Activated T-cell treated with anti-CD3 and anti-CD28 coated beads for 4 hours (primary cell): ENCODE data around the gene SMPD3.

Experiments
- DNase-seq: peaks from one replicate; pipeline ENCODE4 v3.0.0-alpha.2; 2020

The SMPD3 gene

DNA sequence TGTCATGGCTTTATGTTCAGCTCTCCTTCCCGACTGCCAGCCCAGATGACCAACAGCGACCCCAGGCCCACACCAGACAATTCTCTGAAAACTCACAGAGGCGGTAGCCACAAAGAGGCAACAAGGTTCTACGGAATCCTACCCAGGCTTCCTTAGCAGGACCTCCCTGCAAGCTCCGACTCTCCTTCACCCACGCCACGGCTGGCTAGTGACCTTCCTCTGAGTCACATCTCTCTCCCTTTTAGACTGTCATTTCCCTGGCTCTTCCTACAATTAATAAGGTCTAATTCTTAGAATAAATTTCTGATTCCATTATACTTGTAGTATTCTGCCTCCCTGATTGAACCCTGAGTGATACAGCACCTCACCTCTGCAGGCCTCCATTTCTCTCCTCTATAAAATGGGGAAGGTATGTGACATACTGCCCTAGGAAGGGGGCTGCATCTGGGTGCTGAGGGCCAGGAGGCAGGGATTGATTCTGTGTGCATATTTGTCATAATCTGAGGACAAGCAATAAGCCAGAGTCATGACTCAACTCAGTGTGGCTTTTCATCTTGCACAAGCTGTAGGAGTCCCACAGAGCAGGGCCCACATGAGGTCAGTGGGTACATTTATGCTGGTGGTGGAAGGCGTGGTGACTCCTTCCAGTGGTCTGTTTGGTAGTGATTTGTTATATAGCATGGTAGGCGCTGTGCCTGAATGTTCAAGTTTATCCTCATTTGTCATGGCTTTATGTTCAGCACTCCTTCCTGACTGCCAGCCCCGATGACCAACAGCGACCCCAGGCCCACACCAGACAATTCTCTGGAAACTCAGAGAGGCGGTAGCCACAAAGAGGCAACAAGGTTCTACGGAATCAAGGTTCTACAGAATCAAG, 46.2 kb downstream of the SMPD3 start:
- DNase-seq = no peak

DNA sequence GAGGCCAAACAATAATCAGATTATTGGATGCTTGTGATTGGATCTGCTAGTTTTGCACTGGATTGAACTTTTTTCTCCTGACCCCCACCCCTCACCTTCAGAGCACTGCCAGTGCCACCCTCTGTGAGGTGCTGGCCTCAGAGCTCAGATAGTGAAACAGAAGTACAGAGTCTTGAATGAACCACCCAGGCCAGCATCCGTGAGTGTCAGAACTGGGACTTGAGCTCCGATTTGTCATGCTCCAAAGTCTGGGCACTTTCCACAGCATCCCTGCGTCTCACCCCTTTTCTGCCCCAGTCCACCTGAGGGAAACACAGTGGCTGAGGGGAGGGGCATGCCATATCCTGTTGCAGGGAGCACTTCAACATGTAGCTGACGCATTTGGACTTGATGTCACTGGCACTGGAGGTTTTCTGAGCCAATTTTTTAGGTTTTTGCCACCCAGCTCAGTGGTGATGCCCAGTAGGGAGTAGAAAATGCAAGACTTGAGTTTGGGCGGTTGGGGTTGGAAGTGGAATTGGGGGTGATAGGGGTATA, 47.3 kb downstream of the SMPD3 start:
- no peak for DNase-seq

DNA sequence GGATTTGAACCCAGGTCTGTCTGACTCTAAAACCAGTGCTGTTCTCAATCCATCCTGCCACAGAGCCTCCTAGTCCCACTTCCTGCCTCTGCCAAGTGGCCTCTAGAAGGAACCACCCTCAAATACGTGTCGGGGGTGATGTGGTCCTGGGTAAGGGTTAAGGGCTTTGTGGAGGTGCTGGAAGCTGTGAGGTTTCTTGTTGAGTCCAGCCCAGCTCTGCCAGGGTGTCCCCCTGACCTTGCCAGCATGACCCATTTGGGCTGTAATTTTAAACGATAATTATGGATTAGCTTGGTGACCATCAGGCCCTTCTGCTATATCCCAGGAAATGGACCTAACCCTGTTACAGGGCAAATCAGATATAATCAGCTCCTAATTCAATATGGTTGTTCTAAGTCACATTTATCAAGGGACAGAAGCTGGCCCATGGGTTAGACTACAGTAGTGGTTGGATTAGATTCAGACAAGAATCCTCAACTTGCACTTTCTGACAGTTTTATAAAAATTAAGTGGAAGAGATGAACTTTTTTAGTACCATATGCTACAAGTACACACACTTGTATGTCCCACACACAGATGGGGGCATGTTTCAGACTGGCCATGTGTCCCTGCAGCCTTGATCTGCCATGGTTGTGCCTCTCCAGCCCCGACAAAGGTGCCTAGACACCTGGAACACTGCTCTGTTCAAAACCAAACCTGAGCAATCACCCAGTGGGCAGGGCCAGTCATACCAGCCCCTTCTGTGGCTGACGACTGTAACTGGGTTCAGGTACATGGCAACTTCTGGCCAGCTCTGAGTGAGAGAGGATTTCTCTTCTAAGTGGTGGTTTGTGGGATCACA, 48.0 kb downstream of the SMPD3 start:
- DNase-seq = no peak

DNA sequence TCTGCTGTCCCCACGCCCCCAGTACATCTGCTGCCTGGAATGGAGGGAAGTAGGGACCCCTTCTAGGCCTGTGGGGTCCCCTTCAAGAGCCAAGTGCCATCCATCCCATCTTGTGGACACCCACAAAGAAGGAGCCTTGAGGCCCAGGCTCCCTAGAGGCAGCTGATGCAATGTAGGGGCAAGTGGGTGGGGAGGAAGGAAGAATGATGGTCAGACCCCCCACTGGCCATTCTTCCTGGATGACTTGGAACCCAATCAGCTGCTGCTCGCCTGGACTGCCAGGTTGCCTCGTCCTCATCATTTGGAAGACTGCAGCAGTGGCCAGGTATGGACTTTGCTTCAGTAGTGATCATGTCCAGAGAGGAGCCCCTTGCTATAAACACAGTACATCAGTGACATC, 48.9 kb downstream of the SMPD3 start:
- no peak for DNase-seq

DNA sequence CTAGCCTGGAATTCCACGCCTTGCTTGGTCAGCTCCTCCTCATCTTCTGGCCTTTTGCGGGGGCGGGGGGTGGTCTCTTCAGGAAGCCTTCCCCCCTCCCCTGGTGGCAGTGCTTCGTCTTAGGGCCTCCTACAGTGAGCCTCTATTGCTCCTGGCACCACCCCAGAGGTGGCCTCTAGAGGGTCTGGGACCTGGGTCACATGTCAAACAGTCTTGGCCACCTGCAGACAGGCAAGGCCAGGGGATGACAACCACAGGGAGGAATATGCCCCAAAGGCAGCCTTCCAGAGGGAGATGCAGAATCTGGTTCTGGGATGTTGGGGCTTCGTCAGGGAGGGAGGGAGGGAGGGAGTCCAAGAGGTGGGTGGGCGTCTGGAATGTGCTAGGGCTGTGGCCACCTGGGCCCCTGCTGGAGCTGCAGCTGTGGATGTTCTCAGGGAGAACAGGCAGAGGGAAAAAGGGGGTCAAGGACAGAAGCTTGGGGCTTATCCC, 50.6 kb downstream of the SMPD3 start:
- DNase-seq = no peak

- DNase-seq = peak; percentile 41
Observed at GRCh38 chr16:68396481-68396880, 51.8 kb downstream of the SMPD3 start.

DNA sequence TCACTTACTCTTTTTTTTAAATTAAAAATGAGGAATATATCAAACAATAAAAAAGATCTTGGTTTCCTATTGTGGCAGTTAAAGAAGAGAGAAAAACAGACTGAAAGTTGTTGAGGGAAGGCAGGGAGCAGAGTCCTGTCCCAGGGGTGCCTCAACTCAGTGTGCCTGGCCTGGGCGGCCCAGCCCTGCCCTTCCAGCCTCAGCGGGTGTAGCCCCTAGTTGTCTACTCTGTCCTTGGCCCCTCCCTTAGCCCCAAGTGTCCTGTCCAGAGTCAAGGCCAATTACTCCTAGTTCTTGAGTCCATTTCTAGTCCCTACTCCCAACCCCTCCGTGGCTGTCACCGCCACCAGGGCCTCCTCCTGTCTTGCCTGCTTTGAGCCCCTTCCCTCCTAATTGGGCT, 52.5 kb downstream of the SMPD3 start:
- DNase-seq = no peak

DNA sequence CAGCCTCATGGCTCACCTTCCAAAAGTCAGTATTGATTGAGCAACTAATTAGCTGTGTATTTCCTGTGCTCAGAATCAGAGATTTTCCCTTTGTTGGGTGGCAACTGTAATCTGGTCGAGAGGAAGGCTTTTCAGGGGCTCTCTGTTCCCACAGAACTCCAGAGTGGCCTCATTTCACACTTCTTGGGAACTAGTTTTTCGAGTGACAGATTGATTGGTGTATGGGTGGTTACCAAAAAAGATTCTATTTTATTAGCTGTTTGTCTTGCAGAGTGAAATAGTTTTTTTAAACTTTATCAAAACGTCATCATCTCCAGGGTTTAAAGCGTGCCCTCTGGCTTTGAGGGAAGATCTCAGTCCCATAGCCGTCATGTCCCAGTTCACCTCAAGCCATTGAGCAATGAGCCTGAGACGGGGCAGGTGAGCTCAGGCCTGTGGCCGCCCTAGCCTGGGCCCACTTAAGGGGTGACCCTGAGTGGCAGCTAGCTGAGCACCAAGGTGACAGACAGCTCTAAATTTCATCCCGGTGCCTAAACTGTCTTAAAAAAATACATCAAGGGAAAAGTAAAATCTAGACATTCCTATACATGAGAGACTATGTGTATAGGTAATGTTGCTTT, 53.0 kb downstream of the SMPD3 start:
- no peak for DNase-seq

- DNase-seq = no peak
Observed at GRCh38 chr16:68393333-68393732, 55.0 kb downstream of the SMPD3 start.

- no peak for DNase-seq
Observed at GRCh38 chr16:68389750-68390371, 58.4 kb downstream of the SMPD3 start.

- no peak for DNase-seq
Observed at GRCh38 chr16:68389006-68389405, 59.3 kb downstream of the SMPD3 start.

GRCh38 chr16:68388124-68388523, 60.2 kb downstream of the SMPD3 start:
- no peak for DNase-seq

GRCh38 chr16:68387301-68387700, 61.0 kb downstream of the SMPD3 start:
- DNase-seq = no peak

GRCh38 chr16:68386628-68387027, 61.7 kb downstream of the SMPD3 start:
- no peak for DNase-seq

GRCh38 chr16:68385371-68385770, 62.9 kb downstream of the SMPD3 start:
- DNase-seq = no peak

GRCh38 chr16:68384288-68385161, 63.8 kb downstream of the SMPD3 start:
- DNase-seq = no peak

DNA sequence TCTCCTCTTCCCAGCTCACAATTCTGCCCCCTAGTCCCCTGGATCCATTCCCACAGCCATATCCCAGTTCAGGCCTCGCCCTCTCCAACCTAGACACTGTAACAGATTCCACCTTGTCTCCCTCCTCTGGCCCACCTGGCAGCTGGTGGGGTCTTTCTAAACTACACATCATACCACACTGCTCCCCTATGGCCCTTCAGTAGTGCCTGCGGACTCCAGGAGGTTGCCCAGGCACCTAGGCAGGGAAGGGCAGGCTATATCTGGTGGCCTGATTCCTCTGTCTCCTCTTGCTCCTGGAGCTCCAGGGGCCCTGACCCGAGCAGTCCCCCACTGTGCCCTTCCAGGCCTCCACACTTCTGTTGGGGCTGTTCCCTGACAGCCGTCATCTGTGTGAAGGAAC, 64.5 kb downstream of the SMPD3 start:
- no peak for DNase-seq

- no peak for DNase-seq
Observed at GRCh38 chr16:68382296-68382718, 66.0 kb downstream of the SMPD3 start.

GRCh38 chr16:68381363-68381724, 67.0 kb downstream of the SMPD3 start:
- no peak for DNase-seq

- DNase-seq = no peak
Observed at GRCh38 chr16:68380676-68381362, 67.5 kb downstream of the SMPD3 start.

DNA sequence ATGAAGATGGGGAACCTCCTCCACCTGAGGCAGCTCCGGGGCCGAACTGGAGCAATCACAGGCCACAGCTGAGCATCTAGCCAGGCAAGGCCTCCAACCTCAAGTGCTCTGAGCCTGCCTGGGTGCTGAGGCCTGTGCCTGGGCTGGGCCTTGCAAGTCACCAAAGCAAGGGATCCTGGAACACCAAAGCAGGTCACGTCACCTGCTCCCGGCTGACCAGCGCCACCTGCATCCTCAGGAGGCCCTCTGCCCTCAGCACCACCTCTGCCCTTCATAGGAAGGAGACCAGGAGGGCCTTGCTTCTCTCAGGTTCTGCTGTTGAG, 68.0 kb downstream of the SMPD3 start:
- DNase-seq = no peak
